HG02642 (cell line): ENCODE data around the gene CROCC.

Experiments used
- ATAC-seq: cut with Tn5 transposase; IDR thresholded peaks from one replicate; pipeline ENCODE4 v1.9.1; 2021; ENCODE audit warnings: mild to moderate bottlenecking; ENCODE audit not compliant: unreplicated experiment, poor library complexity

The CROCC gene

GRCh38 chr1:17004466-17005364 is 83.0 kb downstream of the CROCC start:
- no peak for ATAC-seq

GRCh38 chr1:17005365-17005740 is 83.6 kb downstream of the CROCC start:
- no peak for ATAC-seq

GRCh38 chr1:17007121-17007520 is 85.4 kb downstream of the CROCC start:
- ATAC-seq = no peak

- no peak for ATAC-seq
Observed at GRCh38 chr1:17008208-17008855, 86.6 kb downstream of the CROCC start.

- no peak for ATAC-seq
Observed at GRCh38 chr1:17009706-17010105, 88.0 kb downstream of the CROCC start.

- peak; percentile 9 for ATAC-seq
Observed at GRCh38 chr1:17011092-17011438, 89.3 kb downstream of the CROCC start.

- peak; percentile 90 for ATAC-seq
Observed at GRCh38 chr1:17011439-17012307, 89.9 kb downstream of the CROCC start, which contains the start of gene ATP13A2. Gene ATP13A2 (minus strand): TSS chr1:17011928. CDS start chr1:17011738, 190 bp downstream.

- ATAC-seq = no peak
Observed at GRCh38 chr1:17012775-17013490, 91.2 kb downstream of the CROCC start.

GRCh38 chr1:17013491-17014320 is 92.0 kb downstream of the CROCC start:
- ATAC-seq = no peak

- no peak for ATAC-seq
Observed at GRCh38 chr1:17014671-17015567, 93.2 kb downstream of the CROCC start.

GRCh38 chr1:17016317-17016661 is 94.6 kb downstream of the CROCC start:
- ATAC-seq = no peak

GRCh38 chr1:17017435-17017834 is 95.7 kb downstream of the CROCC start:
- no peak for ATAC-seq

- no peak for ATAC-seq
Observed at GRCh38 chr1:17018849-17019248, 97.1 kb downstream of the CROCC start.

GRCh38 chr1:17020502-17020901 is 98.8 kb downstream of the CROCC start:
- ATAC-seq = no peak

GRCh38 chr1:17021896-17022295 is 100.2 kb downstream of the CROCC start:
- ATAC-seq = no peak
